Measurements from ENCODE around the gene UBALD2. TPM values are rescaled to one million over a fixed set of nuclear protein-coding genes. Genes with fewer than 3 reads are reported as not detected.

UBALD2 gene
- total RNA-seq, 1 experiment from 2014 or later: 109 TPM

- Mint-ChIP-seq H3K4me3 (ENCODE audit: unreplicated experiment) (no peak overlapping the region), H3K27me3 (ENCODE audit: insufficient read depth, unreplicated experiment) (no peaks in the 10 kb centered on the region), H3K27ac (ENCODE audit: low read depth, unreplicated experiment) (no peak overlapping the region), H3K9me3 (ENCODE audit: unreplicated experiment) (no peaks in the 10 kb centered on the region), H3K4me1 (ENCODE audit: insufficient read depth, unreplicated experiment) (peaks cover 6% of the 10 kb centered on the region), H3K36me3 (ENCODE audit: insufficient read depth, unreplicated experiment) (peaks cover 8% of the 10 kb centered on the region)
- BruUV-seq (replicated peaks): no TSS peak
- intact Hi-C loops (cut with micrococcal nuclease): loop anchor here (1.0 to 5.0 kb wide), 3 partner anchors 97 to 265 kb away; no protein-coding TSS in a partner anchor
- POLR2A ChIA-PET: interaction anchor here (0.6 to 1.6 kb wide), 5 partner anchors 13 to 262 kb away, joined by 3 to 11 read pairs (median 4); partner anchors contain the start of gene UBALD2
- peak; percentile 96 for TF ChIP-seq CTCF (IDR thresholded peaks at IDR 0.05; ENCODE audit: unreplicated experiment)
- DNase-seq (ENCODE audit: unreplicated experiment): peak; percentile 82
- CTCF ChIA-PET: interaction anchor here (0.5 to 6.7 kb wide), 57 partner anchors 10 to 1921 kb away, joined by 3 to 82 read pairs (median 4); partner anchors contain the start of genes EXOC7 and FOXJ1
Measured at GRCh38 chr17:76278952-76279741, 14.0 kb downstream of the UBALD2 start.

DNA sequence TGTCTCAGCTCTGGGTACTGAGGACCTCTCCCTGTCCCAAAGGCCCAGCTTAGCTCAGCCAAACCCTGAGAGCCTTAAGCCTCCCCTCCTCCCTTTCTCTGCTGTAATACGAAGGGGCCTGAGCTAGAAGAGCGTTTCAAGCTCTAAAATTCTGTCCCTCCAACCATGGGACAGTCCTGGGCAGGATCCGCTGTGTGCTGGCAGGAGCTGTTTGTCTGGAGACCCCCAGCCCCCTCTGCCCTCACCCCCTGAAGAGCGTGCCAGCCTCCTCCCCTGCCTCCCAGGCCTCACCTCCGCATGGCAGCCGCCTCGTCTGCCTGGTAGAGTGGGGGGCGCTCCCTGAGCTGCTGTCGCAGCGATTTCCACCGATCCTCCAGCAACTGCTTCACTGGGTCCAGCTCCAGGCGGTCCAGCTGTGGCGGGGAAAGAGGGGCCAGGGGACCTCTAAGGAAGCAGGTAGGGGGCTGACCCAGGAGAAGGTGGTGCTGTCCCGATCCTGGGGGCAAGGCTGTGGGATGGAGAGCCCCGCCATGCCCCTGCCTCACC, 14.7 kb downstream of the UBALD2 start:
- POLR2A ChIA-PET: interaction anchor here (0.6 to 1.6 kb wide), 6 partner anchors 10 to 263 kb away, joined by 3 to 11 read pairs (median 4); partner anchors contain the start of gene UBALD2

GRCh38 chr17:76280650-76281049, 15.5 kb downstream of the UBALD2 start:
- no TSS peak for BruUV-seq (replicated peaks)
- ChIA-PET POLR2A (interaction anchor here (1.6 kb wide), 2 partner anchors 9 to 16 kb away, joined by 4 to 11 read pairs; partner anchors contain the start of gene UBALD2), CTCF (interaction anchor here (0.9 to 6.7 kb wide), 14 partner anchors 9 to 476 kb away, joined by 3 to 82 read pairs (median 12); no protein-coding TSS in a partner anchor)
- Mint-ChIP-seq H3K27ac (ENCODE audit: low read depth, unreplicated experiment) (no peak overlapping the region), H3K9me3 (ENCODE audit: unreplicated experiment) (no peaks in the 10 kb centered on the region), H3K27me3 (ENCODE audit: insufficient read depth, unreplicated experiment) (no peaks in the 10 kb centered on the region), H3K36me3 (ENCODE audit: insufficient read depth, unreplicated experiment) (peaks cover 4% of the 10 kb centered on the region), H3K4me1 (ENCODE audit: insufficient read depth, unreplicated experiment) (peaks cover 6% of the 10 kb centered on the region), H3K4me3 (ENCODE audit: unreplicated experiment) (no peak overlapping the region)
- intact Hi-C loops (cut with micrococcal nuclease): no loop called here
- TF ChIP-seq CTCF (IDR thresholded peaks at IDR 0.05; ENCODE audit: unreplicated experiment): no peak
- DNase-seq (ENCODE audit: unreplicated experiment): no peak

More for the DNA sequence above, 14.7 kb downstream of the UBALD2 start:
- H3K4me1 Mint-ChIP-seq (ENCODE audit: insufficient read depth, unreplicated experiment): peaks cover 6% of the 10 kb centered on the region
- no peaks in the 10 kb centered on the region for H3K9me3 Mint-ChIP-seq (ENCODE audit: unreplicated experiment)
- H3K27me3 Mint-ChIP-seq (ENCODE audit: insufficient read depth, unreplicated experiment): no peaks in the 10 kb centered on the region
- CTCF ChIA-PET: interaction anchor here (0.5 to 6.7 kb wide), 56 partner anchors 10 to 1920 kb away, joined by 3 to 82 read pairs (median 4); partner anchors contain the start of genes EXOC7 and FOXJ1
- DNase-seq (ENCODE audit: unreplicated experiment): no peak
- peaks cover 7% of the 10 kb centered on the region for H3K36me3 Mint-ChIP-seq (ENCODE audit: insufficient read depth, unreplicated experiment)
- TF ChIP-seq CTCF (IDR thresholded peaks at IDR 0.05; ENCODE audit: unreplicated experiment): no peak
- intact Hi-C loops (cut with micrococcal nuclease): loop anchor here (1.0 to 5.0 kb wide), 3 partner anchors 98 to 266 kb away; no protein-coding TSS in a partner anchor
- no peak overlapping the region for H3K27ac Mint-ChIP-seq (ENCODE audit: low read depth, unreplicated experiment)
- no TSS peak for BruUV-seq (replicated peaks)
- no peak overlapping the region for H3K4me3 Mint-ChIP-seq (ENCODE audit: unreplicated experiment)
